Tibial artery (tissue), 4 donors: Measurements from ENCODE around the gene NCKAP5.

ENCODE experiments used
- DNase-seq, 2 donors: peaks; one replicate each; pipeline ENCODE4 v3.0.0-alpha.2; 2019
- H3K27ac ChIP-seq, 2 donors: fragments of 200-600 bp; sonication (generic) in 1 of 2; 1 replicate in 1 of 2; 2 replicates in 1 of 2; pipeline ENCODE4 v1.5.1; 2018 to 2019; ENCODE audit warnings: mild to moderate bottlenecking in 1 of 2
- H3K27me3 ChIP-seq, 2 donors: fragments of 200-600 bp; sonication (generic) in 1 of 2; one replicate each; pipeline versions ENCODE4 v1.5.1 to v1.6.0; 2016 to 2019
- H3K36me3 ChIP-seq, 3 donors: fragments of 200-600 bp; sonication (generic) in 2 of 3; one replicate each; pipeline ENCODE4 v1.5.1; 2016 to 2019; ENCODE audit warnings: mild to moderate bottlenecking in 2 of 3
- H3K4me1 ChIP-seq, 4 donors: fragments of 200-600 bp; sonication (generic) in 2 of 4; 1 replicate in 3 of 4; 2 replicates in 1 of 4; pipeline ENCODE4 v1.5.1; 2016 to 2019
- H3K4me3 ChIP-seq, 2 donors: fragments of 200-600 bp; sonication (generic) in 1 of 2; 1 replicate in 1 of 2; 2 replicates in 1 of 2; pipeline ENCODE4 v1.5.1; 2018 to 2019; ENCODE audit warnings: mild to moderate bottlenecking in 2 of 2
- H3K9me3 ChIP-seq, 3 donors: fragments of 200-600 bp; sonication (generic) in 1 of 3; one replicate each; pipeline ENCODE4 v1.5.1; 2016 to 2019
- CTCF ChIP-seq, 2 experiments: fragments of 200-600 bp in 1 of 2; fragments of 450-650 bp in 1 of 2; IDR thresholded peaks; one replicate each; pipeline ENCODE4 v1.5.1; 2017 to 2019; ENCODE audit warnings: antibody characterized with exemption in 2 of 2, mild to moderate bottlenecking in 1 of 2, moderate library complexity in 1 of 2
- intact Hi-C: fragments of 100-400 bp; cut with DNase I; formaldehyde crosslinking; loops from one replicate; pipeline ENCODE4 v1.15.0; 2023; ENCODE audit warnings: low total_unique reads

The NCKAP5 gene

GRCh38 chr2:132636346-132636745 lies 931.9 kb downstream of the NCKAP5 start:
- TF ChIP-seq CTCF (IDR thresholded peaks at IDR 0.05): no peak
- H3K4me3 ChIP-seq: no peak overlapping the region
- no peak for DNase-seq
- no peaks in the 10 kb centered on the region for H3K4me1 ChIP-seq
- H3K36me3 ChIP-seq: no peaks in the 10 kb centered on the region
- H3K27me3 ChIP-seq: no peaks in the 10 kb centered on the region
- intact Hi-C loops: no loop called here
- H3K9me3 ChIP-seq: no peaks in the 10 kb centered on the region
- H3K27ac ChIP-seq: no peak overlapping the region

GRCh38 chr2:132633635-132634034 lies 934.6 kb downstream of the NCKAP5 start:
- Histone ChIP-seq H3K36me3 (no peaks in the 10 kb centered on the region), H3K27me3 (no peaks in the 10 kb centered on the region), H3K27ac (no peak overlapping the region), H3K4me1 (no peaks in the 10 kb centered on the region), H3K4me3 (no peak overlapping the region), H3K9me3 (no peaks in the 10 kb centered on the region)
- intact Hi-C loops: no loop called here
- no peak for DNase-seq
- no peak for TF ChIP-seq CTCF (IDR thresholded peaks at IDR 0.05)

GRCh38 chr2:132632000-132632649 lies 936.1 kb downstream of the NCKAP5 start:
- Histone ChIP-seq H3K4me3 (no peak overlapping the region), H3K9me3 (no peaks in the 10 kb centered on the region), H3K4me1 (no peaks in the 10 kb centered on the region), H3K27me3 (no peaks in the 10 kb centered on the region), H3K36me3 (no peaks in the 10 kb centered on the region), H3K27ac (no peak overlapping the region)
- TF ChIP-seq CTCF (IDR thresholded peaks at IDR 0.05): no peak
- intact Hi-C loops: no loop called here
- DNase-seq: no peak

- H3K9me3 ChIP-seq: no peaks in the 10 kb centered on the region
- no peaks in the 10 kb centered on the region for H3K36me3 ChIP-seq
- no peak for DNase-seq
- no peaks in the 10 kb centered on the region for H3K27me3 ChIP-seq
- no peak for TF ChIP-seq CTCF (IDR thresholded peaks at IDR 0.05)
- no peaks in the 10 kb centered on the region for H3K4me1 ChIP-seq
- no peak overlapping the region for H3K4me3 ChIP-seq
- intact Hi-C loops: loop anchor here (5.0 kb wide), 1 partner anchor 1520 kb away; no protein-coding TSS in a partner anchor
- H3K27ac ChIP-seq: no peak overlapping the region
These were observed 940.7 kb downstream of the NCKAP5 start for GRCh38 chr2:132627536-132627935.

- Histone ChIP-seq H3K4me3 (no peak overlapping the region), H3K27ac (no peak overlapping the region), H3K36me3 (no peaks in the 10 kb centered on the region), H3K27me3 (no peaks in the 10 kb centered on the region), H3K9me3 (no peaks in the 10 kb centered on the region), H3K4me1 (no peaks in the 10 kb centered on the region)
- intact Hi-C loops: no loop called here
- DNase-seq: peak in 1 of 2 donors; percentile 47
- no peak for TF ChIP-seq CTCF (IDR thresholded peaks at IDR 0.05)
These were observed 945.0 kb downstream of the NCKAP5 start for GRCh38 chr2:132623096-132623839.
